SK-N-MC (cell line): Measurements from ENCODE around the gene SERPIND1.

Source experiments
- EZH2 ChIP-seq: fragments of 200-600 bp; sonication (generic); IDR thresholded peaks from one replicate; pipeline ENCODE4 v1.6.1; 2017; ENCODE audit warnings: antibody characterized with exemption
- FOXP2 ChIP-seq: optimal IDR thresholded peaks from 2 replicates; pipeline ENCODE3; 2011; ENCODE audit warnings: mild to moderate bottlenecking, moderate library complexity; ENCODE audit not compliant: insufficient read depth; ENCODE audit errors: extremely low read length, control extremely low read depth
- POLR2AphosphoS5 ChIP-seq: IDR thresholded peaks from 2 replicates; pipeline ENCODE4 v1.6.1; 2012; ENCODE audit warnings: mild to moderate bottlenecking, low read depth, low read length, borderline replicate concordance

DNA sequence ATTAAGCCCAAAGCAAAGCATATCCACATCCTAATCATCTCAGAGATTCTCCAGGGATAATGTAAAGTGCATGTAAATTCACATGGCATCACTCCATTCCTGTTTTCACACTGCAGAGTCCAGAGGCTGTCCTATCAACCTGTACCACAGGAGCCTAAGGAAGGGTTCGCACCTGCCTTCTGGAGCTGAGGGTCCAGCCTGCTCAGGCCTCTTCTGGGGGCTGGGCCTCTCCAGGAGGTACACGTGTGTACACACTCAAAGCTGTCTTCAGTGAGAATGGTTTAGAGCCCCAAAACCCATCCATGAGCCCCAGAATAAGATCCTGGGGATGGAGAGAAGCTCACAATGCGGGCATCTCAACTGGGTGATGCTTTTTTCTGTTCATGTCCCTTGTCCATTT, 60.8 kb downstream of the SERPIND1 start:
- TF ChIP-seq POLR2AphosphoS5 (no peak), EZH2 (no peak), FOXP2 (no peak)
